Brain pericyte (primary cell): ENCODE results near the gene UBE2E1.
"Not testable (repeated sequence)": the region's sequence is repeated elsewhere in the genome, so short reads cannot be mapped to it uniquely, and the experiment has no call there.

Source experiments
- DNase-seq: peaks from one replicate; pipeline ENCODE4 v3.0.0-alpha.2; 2012; ENCODE audit warnings: low read depth, low spot score

Gene UBE2E1

DNA sequence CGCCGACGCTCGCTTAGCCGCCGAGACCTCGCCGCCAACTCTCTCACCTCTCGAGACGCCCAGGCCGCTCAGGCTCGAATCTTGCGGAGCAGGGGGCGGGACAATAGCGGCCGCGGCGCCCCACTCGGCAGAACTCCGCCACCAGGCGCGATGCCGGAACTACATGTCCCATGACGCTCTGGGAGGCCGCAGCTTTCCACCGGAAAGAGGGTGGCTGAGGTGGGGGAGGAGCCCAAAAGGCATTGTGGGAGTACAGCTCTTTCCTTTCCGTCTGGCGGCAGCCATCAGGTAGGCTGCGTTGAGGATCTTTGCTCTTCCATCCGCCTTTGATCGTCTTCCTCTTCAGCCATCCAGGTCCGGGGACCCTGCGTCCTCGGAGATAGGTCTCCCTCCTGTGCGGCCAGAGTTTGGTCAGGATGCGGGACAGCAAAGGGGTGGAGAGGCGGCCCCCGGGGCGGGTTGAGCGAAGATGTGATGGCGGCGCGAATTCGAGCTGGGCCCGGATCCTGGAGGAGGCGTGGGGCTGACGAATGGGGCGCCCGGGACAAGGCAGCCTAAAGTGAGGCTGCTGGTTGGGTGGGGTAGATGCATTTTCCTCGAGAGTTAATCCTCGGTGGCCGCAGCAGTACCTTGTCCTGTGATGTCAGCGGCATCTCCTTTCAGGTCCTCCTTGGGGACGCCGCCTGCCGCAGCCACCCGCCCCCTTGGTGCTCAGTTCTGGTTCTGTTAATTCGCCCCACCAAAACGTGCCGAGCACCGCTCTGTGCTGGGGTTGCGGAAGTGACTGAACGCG lies 111.3 kb downstream of the UBE2E1 start, which contains the start of the genes NKIRAS1 and RPL15:
NKIRAS1 (minus strand) TSS at position 105 of the 793 bp plus-strand sequence. CDS start 6,086 bp downstream, outside the sequence.
RPL15 (plus strand) TSS at position 247 of the 793 bp plus-strand sequence. CDS start 728 bp downstream, outside the sequence.
- DNase-seq = peak; percentile 82

- DNase-seq = not testable (repeated sequence)
These were observed 112.0 kb downstream of the UBE2E1 start for GRCh38 chr3:23917679-23918303.

DNA sequence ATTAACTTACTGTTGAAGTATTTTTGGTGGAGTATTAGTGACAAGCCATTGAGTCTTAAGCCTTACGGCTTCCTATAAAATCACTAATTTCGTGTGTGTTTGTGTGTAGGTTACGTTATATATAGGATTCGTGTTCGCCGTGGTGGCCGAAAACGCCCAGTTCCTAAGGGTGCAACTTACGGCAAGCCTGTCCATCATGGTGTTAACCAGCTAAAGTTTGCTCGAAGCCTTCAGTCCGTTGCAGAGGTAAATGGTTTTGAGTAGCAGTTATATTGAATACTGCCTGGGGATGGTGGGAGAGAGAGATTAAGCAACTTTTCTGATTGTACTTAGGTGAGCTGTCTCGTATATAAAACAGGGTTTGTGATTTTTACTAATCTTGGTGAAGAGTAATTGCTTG lies 112.6 kb downstream of the UBE2E1 start:
- DNase-seq = not testable (repeated sequence)

- DNase-seq = no peak
These were observed 113.9 kb downstream of the UBE2E1 start for GRCh38 chr3:23919628-23920027.

DNA sequence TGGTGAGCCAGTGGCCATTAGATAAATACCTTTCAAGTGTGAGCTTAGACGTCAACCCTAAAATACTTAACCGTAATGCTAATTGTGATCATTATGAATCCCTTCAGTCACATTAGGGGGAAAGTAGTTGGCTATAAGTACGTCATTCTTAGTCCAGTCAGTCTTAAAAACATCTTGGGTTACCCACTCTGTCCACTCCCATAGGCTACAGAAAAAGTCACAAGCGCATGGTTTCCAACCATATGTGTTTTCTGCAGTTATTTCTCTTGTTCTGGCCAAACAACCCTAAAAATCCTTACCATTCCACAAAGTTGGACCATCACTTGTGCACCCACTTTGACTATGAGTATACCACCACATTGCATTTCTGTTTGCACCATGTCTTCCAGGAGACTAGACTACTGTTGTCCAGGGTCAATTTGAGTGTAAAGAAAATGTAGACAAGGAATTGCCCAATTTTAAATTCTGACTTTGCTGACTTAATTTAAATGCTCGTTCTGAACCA lies 114.4 kb downstream of the UBE2E1 start:
- no peak for DNase-seq

DNA sequence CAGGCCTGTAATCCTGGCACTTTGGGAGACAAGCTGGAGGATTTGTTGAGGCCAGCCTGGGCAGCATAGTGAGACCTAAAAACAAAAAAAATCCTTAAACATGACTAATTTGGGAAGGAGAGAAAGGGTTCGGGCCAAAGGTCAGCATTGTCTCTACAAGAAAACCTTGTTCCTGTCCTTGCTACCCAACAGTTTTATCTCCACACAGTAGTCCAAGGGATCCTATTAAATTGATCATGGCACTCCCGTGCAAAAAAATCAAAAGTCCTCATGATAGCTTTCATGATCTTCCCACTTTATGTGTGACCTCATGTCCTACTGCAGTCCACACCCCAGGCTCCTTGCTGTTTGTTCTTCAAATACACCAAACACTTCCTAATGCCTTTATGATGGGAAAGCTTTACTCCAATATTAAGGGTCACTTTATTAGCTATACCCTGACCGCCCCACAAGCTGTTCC lies 115.3 kb downstream of the UBE2E1 start:
- DNase-seq = no peak

GRCh38 chr3:23923786-23924185 lies 118.0 kb downstream of the UBE2E1 start:
- peak; percentile 33 for DNase-seq

DNA sequence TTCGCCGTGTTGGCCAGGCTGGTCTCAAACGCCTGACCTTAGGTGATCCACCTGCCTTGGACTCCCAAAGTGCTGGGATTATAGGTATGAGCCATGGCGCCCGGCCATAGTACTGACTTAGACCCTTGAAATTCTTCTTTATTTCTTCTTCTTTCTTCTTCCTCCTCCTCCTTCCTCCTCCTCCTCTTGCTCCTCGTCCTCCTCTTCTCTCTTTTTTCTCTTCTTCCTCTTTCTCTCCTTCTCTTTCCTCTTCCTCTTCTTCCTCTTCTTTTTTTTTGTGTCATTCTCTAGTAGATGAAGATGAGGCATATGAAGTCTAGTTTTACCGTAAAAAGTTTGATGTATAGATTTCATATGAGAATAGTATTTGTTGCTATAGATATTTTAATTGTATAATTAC lies 120.5 kb downstream of the UBE2E1 start:
- DNase-seq = no peak

DNA sequence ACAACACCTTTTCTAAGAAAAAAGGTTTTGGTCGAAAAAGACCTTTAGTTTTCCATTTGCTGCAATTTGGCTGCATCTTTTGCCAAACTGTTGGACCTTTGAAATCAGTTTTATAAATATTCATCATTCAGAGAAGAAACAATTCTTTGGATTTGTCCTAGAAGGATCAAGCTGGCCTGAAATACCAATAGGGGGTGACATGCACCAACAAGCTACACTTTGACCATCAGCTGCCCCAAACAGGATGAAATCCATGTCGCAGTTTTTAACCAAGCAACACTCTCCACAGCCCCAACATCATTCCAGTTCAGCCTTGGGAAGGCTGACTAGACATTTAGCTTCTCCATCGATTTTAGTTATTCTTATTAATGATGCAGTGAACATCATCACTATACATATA lies 121.0 kb downstream of the UBE2E1 start:
- DNase-seq = no peak

DNA sequence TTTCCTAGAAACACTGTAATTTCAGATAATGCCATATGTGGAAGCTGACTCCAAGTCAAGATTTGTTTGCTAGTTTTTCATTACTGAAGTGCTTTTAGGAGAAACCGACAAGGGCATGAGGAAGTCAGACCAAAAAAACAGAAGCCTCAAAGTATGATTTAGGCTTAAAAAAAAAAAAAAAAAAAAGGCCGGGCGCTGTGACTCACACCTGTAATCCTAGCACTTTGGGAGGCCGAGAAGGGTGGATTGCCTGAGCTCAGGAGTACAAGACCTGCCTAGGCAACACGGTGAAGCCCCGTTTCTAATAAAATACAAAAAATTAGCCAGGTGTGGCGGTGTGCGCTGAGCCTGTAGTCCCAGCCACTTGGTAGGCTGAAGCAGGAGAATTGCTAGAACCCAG lies 122.8 kb downstream of the UBE2E1 start:
- DNase-seq = no peak

DNA sequence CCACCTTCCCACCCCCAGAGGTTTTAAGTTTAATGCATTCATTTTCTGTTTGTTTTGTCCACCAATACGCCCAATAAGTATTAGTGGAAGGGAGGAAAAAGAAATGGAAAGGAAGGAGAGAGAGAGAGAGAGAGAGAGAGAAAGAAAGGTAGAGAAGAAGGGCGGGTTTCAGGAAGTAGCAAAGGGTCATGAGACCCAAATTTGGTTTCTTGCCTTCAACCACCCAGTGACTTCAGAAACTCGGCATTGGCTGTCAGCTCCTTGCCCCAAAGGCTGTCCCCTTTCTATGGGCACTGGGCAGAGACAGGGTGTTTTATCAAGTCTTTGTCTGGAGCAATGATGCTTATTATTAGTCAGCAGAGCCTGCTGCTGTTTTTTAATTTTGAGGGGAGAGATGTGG lies 125.8 kb downstream of the UBE2E1 start:
- DNase-seq = no peak

GRCh38 chr3:23932571-23932970 lies 126.8 kb downstream of the UBE2E1 start:
- DNase-seq = no peak

- no peak for DNase-seq
These were observed 128.5 kb downstream of the UBE2E1 start for GRCh38 chr3:23934253-23934652.

DNA sequence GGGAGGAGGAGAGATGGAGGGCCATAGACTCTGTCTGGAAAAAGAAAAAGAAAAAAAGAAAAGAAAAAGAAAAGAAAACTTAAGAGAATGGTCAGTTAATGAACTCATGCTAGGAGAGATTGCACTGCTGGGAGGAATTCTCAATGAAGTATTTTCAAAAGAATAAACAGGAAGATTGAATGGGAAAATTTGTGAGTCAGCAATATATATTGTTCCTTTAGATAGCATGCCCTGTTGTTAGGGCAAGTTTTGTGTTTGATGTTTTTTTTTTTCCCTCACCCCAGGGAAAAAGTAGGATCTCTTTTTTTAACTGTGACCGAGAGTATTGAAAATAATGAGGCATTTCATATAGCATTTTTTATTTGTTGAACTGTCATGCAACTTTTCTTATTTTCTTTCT lies 131.5 kb downstream of the UBE2E1 start:
- DNase-seq = no peak

- DNase-seq = no peak
These were observed 132.9 kb downstream of the UBE2E1 start for GRCh38 chr3:23938688-23939087.

DNA sequence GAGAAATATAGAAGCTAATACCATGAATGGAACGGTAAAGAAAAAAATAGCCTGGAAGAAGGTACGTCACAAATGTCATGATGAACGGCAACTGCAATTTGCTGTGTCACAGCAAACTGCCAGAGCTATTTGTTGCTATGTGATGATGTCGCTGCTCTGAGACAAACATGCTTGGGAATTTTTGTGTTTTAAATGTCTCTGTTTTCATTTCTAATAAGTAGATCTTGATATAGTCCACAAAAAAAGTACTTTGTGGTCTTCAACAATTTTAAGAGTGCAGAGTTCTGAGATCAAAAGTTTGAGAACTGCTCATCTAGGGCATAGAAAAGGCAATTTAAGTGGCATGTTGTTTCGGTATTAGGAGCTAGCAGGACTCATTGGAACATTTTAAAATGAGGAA lies 135.0 kb downstream of the UBE2E1 start:
- DNase-seq = no peak
